ENCODE results near the gene SPRED1.

GRCh38 chr15:38316311-38316710 is 63.7 kb downstream of the SPRED1 start:
- TF ChIP-seq, protein P1, sequence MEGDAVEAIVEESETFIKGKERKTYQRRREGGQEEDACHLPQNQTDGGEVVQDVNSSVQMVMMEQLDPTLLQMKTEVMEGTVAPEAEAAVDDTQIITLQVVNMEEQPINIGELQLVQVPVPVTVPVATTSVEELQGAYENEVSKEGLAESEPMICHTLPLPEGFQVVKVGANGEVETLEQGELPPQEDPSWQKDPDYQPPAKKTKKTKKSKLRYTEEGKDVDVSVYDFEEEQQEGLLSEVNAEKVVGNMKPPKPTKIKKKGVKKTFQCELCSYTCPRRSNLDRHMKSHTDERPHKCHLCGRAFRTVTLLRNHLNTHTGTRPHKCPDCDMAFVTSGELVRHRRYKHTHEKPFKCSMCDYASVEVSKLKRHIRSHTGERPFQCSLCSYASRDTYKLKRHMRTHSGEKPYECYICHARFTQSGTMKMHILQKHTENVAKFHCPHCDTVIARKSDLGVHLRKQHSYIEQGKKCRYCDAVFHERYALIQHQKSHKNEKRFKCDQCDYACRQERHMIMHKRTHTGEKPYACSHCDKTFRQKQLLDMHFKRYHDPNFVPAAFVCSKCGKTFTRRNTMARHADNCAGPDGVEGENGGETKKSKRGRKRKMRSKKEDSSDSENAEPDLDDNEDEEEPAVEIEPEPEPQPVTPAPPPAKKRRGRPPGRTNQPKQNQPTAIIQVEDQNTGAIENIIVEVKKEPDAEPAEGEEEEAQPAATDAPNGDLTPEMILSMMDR (IDR thresholded peaks at IDR 0.05 in 4 of 5, conservative IDR thresholded peaks at IDR 0.05 in 1 of 5) = no peak
- TF ChIP-seq POLR2A (IDR thresholded peaks at IDR 0.05) = no peak

Measured in gastrocnemius medialis (tissue), 4 donors.